Neural cell (in vitro differentiated cells): ENCODE measurements around the gene GRIFIN.

Experiments
- CTCF ChIP-seq: fragments of 450-650 bp; IDR thresholded peaks from 2 replicates; pipeline ENCODE4 v1.5.1; 2014; ENCODE audit warnings: antibody characterized with exemption, mild to moderate bottlenecking, moderate library complexity; ENCODE audit not compliant: poor library complexity, severe bottlenecking
- POLR2AphosphoS5 ChIP-seq: IDR thresholded peaks from 2 replicates; pipeline ENCODE4 v1.6.1; 2012
- SMC3 ChIP-seq: fragments of 450-650 bp; conservative IDR thresholded peaks from 2 replicates; pipeline ENCODE4 v1.6.1; 2014; ENCODE audit warnings: antibody characterized with exemption, mild to moderate bottlenecking, moderate library complexity; ENCODE audit not compliant: poor library complexity

DNA sequence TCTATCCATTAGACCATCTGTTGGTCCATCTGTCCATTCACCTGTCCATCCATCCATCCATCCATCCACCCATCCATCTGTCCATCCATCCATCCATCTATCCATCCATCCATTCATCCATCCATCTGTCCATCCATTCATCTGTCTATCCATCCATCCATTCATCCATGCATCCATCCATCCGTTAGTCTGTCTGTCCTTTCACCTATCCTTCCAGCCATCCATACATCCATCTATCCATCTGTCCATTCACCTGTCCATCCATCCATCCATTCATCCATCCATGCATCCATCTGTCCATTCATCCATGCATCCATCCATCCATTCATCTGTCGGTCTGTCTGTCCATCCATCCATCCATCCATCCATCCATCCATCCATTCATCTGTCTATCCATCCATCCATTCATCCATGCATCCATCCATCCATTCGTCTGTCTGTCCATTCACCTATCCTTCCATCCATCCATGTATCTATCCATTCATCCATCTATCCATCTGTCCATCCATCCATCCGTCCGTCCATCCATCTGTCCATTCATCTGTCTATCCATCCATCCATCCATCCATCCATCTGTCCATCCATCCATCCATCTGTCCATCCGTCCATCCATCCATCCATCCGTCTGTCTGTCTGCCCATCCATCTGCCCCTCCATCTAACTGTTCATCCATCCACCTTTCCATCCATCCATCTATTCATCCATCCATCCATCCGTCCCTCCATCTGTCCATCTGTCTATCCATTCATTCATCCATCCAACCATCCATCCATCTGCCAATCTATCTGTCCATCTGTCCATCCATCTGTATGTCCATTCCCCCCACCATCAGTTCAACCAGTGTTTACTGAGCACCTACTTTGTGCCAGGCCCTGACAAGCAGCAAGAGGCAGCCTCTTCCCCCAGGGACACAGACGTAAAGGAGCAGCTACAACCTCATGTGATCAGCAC, 38.5 kb upstream of the GRIFIN start:
- TF ChIP-seq CTCF, result no peak
- no peak for TF ChIP-seq SMC3
- TF ChIP-seq POLR2AphosphoS5, result no peak
